HepG2 (cell line): ENCODE data around the gene ADPRHL1. TPM values are rescaled to one million over a fixed set of nuclear protein-coding genes. Genes with fewer than 3 reads are reported as not detected.
A peak's percentile ranks its signal among the peaks of the same experiment; 100 is the strongest.

Experiments
- ATF7 ChIP-seq, 2 experiments: fragments of 450-650 bp in 1 of 2; sonication (generic) in 1 of 2; formaldehyde crosslinking in 1 of 2; IDR thresholded peaks; 2 replicates each; pipeline versions ENCODE4 v1.4.0 to v1.6.1; 2016 to 2020; ENCODE audit warnings: antibody characterized with exemption in 1 of 2, mild to moderate bottlenecking in 1 of 2, missing genetic modification reagents in 1 of 2
- MAFK ChIP-seq, 2 experiments: IDR thresholded peaks in 1 of 2; conservative IDR thresholded peaks in 1 of 2; 2 replicates each; pipeline ENCODE4 v1.6.1; 2011; ENCODE audit warnings: improper control_type of control experiment in 2 of 2, low read length in 2 of 2
- NR2C2 ChIP-seq: sonication (generic); formaldehyde crosslinking; IDR thresholded peaks from 2 replicates; pipeline ENCODE4 v1.4.0; 2020; ENCODE audit warnings: missing genetic modification reagents, mild to moderate bottlenecking, moderate library complexity, borderline replicate concordance
- POLR2AphosphoS5 ChIP-seq: IDR thresholded peaks from 2 replicates; pipeline ENCODE4 v1.6.1; 2012; ENCODE audit warnings: low read depth, low read length
- YY1 ChIP-seq: IDR thresholded peaks from 2 replicates; pipeline ENCODE4 v1.6.1; 2011; ENCODE audit warnings: low read length, low read depth, moderate library complexity, mild to moderate bottlenecking; ENCODE audit not compliant: insufficient read depth, insufficient replicate concordance
- ZNF331 ChIP-seq: sonication (generic); formaldehyde crosslinking; IDR thresholded peaks from 2 replicates; pipeline ENCODE4 v1.4.0; 2020; ENCODE audit warnings: missing genetic modification reagents
- ZNF350 ChIP-seq: sonication (generic); formaldehyde crosslinking; IDR thresholded peaks from 2 replicates; pipeline ENCODE4 v1.4.0; 2020; ENCODE audit warnings: mild to moderate bottlenecking, low read depth, missing genetic modification reagents, borderline replicate concordance
- ZNF749 ChIP-seq: sonication (generic); formaldehyde crosslinking; IDR thresholded peaks from 2 replicates; pipeline ENCODE4 v1.8.0; 2022; ENCODE audit warnings: mild to moderate bottlenecking, missing genetic modification reagents, moderate library complexity, borderline replicate concordance
- ZNF772 ChIP-seq: sonication (generic); formaldehyde crosslinking; IDR thresholded peaks from 2 replicates; pipeline ENCODE4 v1.5.0; 2020; ENCODE audit warnings: mild to moderate bottlenecking, missing genetic modification reagents
- polyA plus RNA-seq, 8 experiments: library from polyadenylated mRNA; depleted of rRNA in 3 of 8; stranded (reverse) in 7 of 8; unstranded in 1 of 8; fragments of >200 nt; fragmentation: Illumina TruSeq in 4 of 8; extraction: Trizol in 4 of 8; gene quantifications; 2 replicates each; pipeline versions ENCODE4 v1.2.1 to v1.2.3, GENCODE V29; 2011 to 2016; ENCODE audit warnings: low read depth in 4 of 8, missing spikeins in 1 of 8, mixed read lengths in 1 of 8; ENCODE audit not compliant: insufficient read depth in 1 of 8
- total RNA-seq, 5 experiments: library from RNA; depleted of rRNA; stranded (reverse); fragments of >200 nt; fragmentation: Illumina TruSeq; extraction: Trizol; gene quantifications; 2 replicates each; pipeline ENCODE4 v1.2.3, GENCODE V29; 2016; ENCODE audit warnings: low read depth in 1 of 5
- TF ChIP-seq, protein P1 (sequence below): sonication (generic); formaldehyde crosslinking; IDR thresholded peaks from 2 replicates; pipeline ENCODE4 v1.4.0; 2020; ENCODE audit warnings: mild to moderate bottlenecking, low read depth, missing genetic modification reagents
- TF ChIP-seq, protein P2 (sequence below): sonication (generic); formaldehyde crosslinking; IDR thresholded peaks from 2 replicates; pipeline ENCODE4 v1.9.0; 2021; ENCODE audit warnings: mild to moderate bottlenecking, missing genetic modification reagents
- TF ChIP-seq, protein P3 (sequence below): IDR thresholded peaks from 2 replicates; pipeline ENCODE4 v1.6.1; 2012; ENCODE audit warnings: inconsistent platforms
- TF ChIP-seq, protein P4 (sequence below), 2 experiments: sonication (generic) in 1 of 2; formaldehyde crosslinking in 1 of 2; IDR thresholded peaks; 2 replicates each; pipeline versions ENCODE4 v1.4.0 to v1.6.1; 2018 to 2020; ENCODE audit warnings: missing genetic modification reagents in 2 of 2, borderline replicate concordance in 1 of 2, low read depth in 1 of 2, mild to moderate bottlenecking in 1 of 2, missing biosample characterization in 1 of 2
- TF ChIP-seq, protein P5 (sequence below): IDR thresholded peaks from 2 replicates; pipeline ENCODE4 v1.6.1; 2012; ENCODE audit warnings: low read depth, low read length, improper control_type of control experiment

Gene ADPRHL1
- total and polyA plus RNA-seq, 2 of the 13 experiments (the other 11 are each of a cell fraction or from before 2014, with no cell fraction given), result 0.34 to 0.40 TPM

DNA sequence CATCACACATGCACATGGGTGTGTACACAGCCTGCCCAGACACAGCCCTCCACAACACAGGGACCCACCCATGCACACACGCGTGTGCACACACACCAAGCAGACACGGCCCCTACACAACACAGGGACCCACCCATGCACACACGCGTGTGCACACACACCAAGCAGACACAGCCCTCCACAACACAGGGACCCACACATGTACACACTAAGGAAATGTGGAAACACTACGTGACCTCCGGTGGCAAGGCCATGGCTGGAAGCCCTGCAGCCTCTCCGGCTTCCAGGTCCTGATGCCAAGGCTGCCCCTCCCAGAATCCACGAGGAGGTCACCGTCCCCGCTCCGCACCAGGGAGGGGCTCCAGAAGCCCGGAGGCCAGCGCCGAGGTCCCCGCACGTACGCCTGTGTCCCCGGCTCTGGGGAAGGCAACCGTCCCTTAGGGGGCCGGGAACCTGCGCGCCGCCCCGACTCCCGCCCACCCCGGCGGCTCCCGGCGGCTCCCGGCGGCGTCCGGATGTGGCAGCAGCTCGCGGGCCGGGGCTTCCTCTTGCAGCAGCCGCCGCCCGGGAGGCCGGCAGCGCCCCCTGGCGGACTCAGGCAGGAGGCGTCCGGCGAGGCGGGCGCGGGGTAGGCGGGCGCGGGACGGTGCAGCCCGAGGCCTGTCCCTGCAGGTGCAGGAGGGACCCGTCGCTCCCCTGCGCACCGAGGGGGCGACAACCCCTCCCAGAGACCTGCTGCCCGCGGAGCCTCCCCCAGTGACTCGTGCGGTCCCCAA lies 59.5 kb downstream of the ADPRHL1 start (continued):
- TF ChIP-seq MAFK (conservative IDR thresholded peaks at IDR 0.05 in 1 of 2, IDR thresholded peaks at IDR 0.05 in 1 of 2; ENCODE audit: low read length in 2 of 2), result no peak
- TF ChIP-seq, protein P1, sequence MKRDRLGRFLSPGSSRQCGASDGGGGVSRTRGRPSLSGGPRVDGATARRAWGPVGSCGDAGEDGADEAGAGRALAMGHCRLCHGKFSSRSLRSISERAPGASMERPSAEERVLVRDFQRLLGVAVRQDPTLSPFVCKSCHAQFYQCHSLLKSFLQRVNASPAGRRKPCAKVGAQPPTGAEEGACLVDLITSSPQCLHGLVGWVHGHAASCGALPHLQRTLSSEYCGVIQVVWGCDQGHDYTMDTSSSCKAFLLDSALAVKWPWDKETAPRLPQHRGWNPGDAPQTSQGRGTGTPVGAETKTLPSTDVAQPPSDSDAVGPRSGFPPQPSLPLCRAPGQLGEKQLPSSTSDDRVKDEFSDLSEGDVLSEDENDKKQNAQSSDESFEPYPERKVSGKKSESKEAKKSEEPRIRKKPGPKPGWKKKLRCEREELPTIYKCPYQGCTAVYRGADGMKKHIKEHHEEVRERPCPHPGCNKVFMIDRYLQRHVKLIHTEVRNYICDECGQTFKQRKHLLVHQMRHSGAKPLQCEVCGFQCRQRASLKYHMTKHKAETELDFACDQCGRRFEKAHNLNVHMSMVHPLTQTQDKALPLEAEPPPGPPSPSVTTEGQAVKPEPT, result peak; percentile 39; the same call in 1 of the 2 replicates
- TF ChIP-seq YY1, result peak; percentile 69
- TF ChIP-seq, protein P2, sequence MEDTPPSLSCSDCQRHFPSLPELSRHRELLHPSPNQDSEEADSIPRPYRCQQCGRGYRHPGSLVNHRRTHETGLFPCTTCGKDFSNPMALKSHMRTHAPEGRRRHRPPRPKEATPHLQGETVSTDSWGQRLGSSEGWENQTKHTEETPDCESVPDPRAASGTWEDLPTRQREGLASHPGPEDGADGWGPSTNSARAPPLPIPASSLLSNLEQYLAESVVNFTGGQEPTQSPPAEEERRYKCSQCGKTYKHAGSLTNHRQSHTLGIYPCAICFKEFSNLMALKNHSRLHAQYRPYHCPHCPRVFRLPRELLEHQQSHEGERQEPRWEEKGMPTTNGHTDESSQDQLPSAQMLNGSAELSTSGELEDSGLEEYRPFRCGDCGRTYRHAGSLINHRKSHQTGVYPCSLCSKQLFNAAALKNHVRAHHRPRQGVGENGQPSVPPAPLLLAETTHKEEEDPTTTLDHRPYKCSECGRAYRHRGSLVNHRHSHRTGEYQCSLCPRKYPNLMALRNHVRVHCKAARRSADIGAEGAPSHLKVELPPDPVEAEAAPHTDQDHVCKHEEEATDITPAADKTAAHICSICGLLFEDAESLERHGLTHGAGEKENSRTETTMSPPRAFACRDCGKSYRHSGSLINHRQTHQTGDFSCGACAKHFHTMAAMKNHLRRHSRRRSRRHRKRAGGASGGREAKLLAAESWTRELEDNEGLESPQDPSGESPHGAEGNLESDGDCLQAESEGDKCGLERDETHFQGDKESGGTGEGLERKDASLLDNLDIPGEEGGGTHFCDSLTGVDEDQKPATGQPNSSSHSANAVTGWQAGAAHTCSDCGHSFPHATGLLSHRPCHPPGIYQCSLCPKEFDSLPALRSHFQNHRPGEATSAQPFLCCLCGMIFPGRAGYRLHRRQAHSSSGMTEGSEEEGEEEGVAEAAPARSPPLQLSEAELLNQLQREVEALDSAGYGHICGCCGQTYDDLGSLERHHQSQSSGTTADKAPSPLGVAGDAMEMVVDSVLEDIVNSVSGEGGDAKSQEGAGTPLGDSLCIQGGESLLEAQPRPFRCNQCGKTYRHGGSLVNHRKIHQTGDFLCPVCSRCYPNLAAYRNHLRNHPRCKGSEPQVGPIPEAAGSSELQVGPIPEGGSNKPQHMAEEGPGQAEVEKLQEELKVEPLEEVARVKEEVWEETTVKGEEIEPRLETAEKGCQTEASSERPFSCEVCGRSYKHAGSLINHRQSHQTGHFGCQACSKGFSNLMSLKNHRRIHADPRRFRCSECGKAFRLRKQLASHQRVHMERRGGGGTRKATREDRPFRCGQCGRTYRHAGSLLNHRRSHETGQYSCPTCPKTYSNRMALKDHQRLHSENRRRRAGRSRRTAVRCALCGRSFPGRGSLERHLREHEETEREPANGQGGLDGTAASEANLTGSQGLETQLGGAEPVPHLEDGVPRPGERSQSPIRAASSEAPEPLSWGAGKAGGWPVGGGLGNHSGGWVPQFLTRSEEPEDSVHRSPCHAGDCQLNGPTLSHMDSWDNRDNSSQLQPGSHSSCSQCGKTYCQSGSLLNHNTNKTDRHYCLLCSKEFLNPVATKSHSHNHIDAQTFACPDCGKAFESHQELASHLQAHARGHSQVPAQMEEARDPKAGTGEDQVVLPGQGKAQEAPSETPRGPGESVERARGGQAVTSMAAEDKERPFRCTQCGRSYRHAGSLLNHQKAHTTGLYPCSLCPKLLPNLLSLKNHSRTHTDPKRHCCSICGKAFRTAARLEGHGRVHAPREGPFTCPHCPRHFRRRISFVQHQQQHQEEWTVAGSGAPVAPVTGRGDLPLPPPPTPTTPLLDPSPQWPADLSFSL (CRISPR knock-in tag), result peak; percentile 61; the same call in 1 of the 2 replicates
- no peak for TF ChIP-seq ATF7 (IDR thresholded peaks at IDR 0.05)
- TF ChIP-seq ATF7 (CRISPR knock-in tag; IDR thresholded peaks at IDR 0.05), result no peak
- TF ChIP-seq, protein P3, sequence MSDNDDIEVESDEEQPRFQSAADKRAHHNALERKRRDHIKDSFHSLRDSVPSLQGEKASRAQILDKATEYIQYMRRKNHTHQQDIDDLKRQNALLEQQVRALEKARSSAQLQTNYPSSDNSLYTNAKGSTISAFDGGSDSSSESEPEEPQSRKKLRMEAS, result peak; percentile 52; the same call in 1 of the 2 replicates
- no peak for TF ChIP-seq ZNF331
- TF ChIP-seq POLR2AphosphoS5, result 0 out of 2 replicates have a peak, but pooled peaks have one; percentile 27
- 0 out of 2 replicates have a peak, but pooled peaks have one; percentile 56 for TF ChIP-seq ZNF749 (CRISPR knock-in tag)
- TF ChIP-seq NR2C2 (CRISPR knock-in tag), result peak; percentile 36; the same call in 1 of the 2 replicates
- TF ChIP-seq ZNF772, result peak; percentile 46; the same call in 1 of the 2 replicates
- 0 out of 2 replicates have a peak, but pooled peaks have one; percentile 7 for TF ChIP-seq ZNF350 (CRISPR knock-in tag)
- TF ChIP-seq, protein P4, sequence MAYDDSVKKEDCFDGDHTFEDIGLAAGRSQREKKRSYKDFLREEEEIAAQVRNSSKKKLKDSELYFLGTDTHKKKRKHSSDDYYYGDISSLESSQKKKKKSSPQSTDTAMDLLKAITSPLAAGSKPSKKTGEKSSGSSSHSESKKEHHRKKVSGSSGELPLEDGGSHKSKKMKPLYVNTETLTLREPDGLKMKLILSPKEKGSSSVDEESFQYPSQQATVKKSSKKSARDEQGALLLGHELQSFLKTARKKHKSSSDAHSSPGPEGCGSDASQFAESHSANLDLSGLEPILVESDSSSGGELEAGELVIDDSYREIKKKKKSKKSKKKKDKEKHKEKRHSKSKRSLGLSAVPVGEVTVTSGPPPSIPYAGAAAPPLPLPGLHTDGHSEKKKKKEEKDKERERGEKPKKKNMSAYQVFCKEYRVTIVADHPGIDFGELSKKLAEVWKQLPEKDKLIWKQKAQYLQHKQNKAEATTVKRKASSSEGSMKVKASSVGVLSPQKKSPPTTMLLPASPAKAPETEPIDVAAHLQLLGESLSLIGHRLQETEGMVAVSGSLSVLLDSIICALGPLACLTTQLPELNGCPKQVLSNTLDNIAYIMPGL (CRISPR knock-in tag; IDR thresholded peaks at IDR 0.05; ENCODE audit: borderline replicate concordance in 1 of 2, low read depth in 1 of 2), result peak; percentile 80 to 83
- TF ChIP-seq, protein P5, sequence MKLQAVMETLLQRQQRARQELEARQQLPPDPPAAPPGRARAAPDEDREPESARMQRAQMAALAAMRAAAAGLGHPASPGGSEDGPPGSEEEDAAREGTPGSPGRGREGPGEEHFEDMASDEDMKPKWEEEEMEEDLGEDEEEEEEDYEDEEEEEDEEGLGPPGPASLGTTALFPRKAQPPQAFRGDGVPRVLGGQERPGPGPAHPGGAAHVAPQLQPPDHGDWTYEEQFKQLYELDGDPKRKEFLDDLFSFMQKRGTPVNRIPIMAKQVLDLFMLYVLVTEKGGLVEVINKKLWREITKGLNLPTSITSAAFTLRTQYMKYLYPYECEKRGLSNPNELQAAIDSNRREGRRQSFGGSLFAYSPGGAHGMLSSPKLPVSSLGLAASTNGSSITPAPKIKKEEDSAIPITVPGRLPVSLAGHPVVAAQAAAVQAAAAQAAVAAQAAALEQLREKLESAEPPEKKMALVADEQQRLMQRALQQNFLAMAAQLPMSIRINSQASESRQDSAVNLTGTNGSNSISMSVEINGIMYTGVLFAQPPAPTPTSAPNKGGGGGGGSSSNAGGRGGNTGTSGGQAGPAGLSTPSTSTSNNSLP, result no peak; the same call in 1 of the 2 replicates
